GM13976 (cell line): ENCODE measurements around the gene SMAP2.

Experiments
- DNase-seq: peaks from one replicate; pipeline ENCODE4 v3.0.0; 2012; ENCODE audit warnings: low spot score
- in situ Hi-C: fragments of 300-500 bp; cut with MboI; formaldehyde crosslinking; loops from one replicate; pipeline ENCODE4 v1.12.0; 2022; ENCODE audit warnings: low sequenced_read_pairs, mixed read lengths, inconsistent platforms; ENCODE audit not compliant: unreplicated experiment
- TF ChIP-seq, protein P1 (sequence below): IDR thresholded peaks from 2 replicates; pipeline ENCODE4 v1.5.1; 2012; ENCODE audit warnings: borderline replicate concordance, mild to moderate bottlenecking; ENCODE audit not compliant: insufficient read depth; ENCODE audit errors: extremely low read depth, missing control alignments, control extremely low read depth

SMAP2 gene

DNA sequence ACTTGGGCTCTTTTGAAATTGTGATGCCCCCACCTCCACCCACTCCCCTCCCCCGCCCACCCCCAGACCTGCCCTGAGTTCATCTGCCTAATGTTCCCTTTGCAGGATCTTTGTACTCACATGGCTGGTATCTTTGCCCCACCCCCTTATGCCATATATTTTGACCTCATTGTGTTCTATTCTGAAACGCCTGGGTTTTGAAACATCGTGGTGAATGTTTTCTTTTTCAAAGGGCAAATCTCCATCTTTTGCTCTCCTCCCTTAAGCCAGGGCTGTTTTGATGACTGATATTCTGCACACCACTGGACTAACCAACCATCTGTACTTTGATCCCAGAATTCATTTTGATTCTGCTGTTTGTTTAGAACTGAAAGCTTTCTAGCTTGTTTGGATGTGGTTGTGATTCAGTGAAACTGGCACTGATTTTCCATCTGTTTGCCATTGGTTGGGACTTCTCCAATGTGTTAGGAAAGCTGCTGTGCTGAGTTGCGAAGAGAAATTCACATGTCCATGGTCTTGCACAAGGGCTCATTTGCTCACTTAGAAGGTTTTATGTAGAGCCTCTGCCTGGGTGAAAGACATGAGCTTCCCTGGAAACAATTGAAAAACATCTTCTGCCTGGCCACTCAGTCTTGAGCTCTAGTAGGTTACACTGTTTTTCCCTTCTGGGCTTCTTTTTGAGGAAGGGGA, 16.5 kb downstream of the SMAP2 start:
- TF ChIP-seq, protein P1, sequence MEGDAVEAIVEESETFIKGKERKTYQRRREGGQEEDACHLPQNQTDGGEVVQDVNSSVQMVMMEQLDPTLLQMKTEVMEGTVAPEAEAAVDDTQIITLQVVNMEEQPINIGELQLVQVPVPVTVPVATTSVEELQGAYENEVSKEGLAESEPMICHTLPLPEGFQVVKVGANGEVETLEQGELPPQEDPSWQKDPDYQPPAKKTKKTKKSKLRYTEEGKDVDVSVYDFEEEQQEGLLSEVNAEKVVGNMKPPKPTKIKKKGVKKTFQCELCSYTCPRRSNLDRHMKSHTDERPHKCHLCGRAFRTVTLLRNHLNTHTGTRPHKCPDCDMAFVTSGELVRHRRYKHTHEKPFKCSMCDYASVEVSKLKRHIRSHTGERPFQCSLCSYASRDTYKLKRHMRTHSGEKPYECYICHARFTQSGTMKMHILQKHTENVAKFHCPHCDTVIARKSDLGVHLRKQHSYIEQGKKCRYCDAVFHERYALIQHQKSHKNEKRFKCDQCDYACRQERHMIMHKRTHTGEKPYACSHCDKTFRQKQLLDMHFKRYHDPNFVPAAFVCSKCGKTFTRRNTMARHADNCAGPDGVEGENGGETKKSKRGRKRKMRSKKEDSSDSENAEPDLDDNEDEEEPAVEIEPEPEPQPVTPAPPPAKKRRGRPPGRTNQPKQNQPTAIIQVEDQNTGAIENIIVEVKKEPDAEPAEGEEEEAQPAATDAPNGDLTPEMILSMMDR: no peak
- DNase-seq: no peak
- in situ Hi-C loops: no loop called here

DNA sequence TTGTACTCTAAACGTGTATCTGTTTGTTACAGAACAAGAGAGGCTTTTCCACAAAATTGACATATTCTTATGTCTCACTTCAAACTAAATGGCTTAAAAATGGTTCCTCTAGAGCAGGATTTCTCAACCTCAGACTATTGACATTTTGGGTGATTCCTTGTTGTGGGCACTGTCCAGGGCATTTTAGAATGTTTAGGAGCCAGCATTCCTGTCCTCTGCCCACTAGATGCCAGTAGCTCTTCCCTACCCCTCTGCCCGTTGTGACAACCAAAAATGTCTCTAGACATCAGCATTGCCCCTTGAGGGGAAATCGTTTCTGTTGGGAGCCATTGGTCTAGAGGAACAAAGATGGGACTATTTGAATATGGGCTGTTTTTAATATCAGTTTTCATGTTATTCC, 17.3 kb downstream of the SMAP2 start:
- in situ Hi-C loops: no loop called here
- TF ChIP-seq, protein P1: no peak
- no peak for DNase-seq

DNA sequence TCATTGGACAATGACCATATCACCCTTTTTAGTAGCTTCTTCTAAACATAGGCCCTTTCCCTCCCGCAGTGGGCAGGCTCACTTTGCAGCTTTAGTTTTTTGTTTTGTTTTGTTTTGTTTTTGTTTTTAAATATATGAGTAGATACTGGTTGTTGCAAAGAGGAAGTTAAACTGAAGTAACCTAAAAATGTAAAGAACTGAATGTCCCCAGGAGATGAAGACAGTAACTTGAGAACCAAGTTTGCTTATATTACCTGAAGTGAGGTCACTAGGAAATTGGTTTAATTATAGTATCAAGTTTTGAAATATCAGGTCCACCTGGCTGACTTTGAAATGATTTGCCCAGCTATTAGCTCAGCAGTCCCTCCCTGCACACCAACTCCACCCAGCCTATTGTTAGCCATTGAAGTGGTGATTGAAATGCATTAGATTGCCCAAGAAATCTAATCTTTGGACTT, 18.2 kb downstream of the SMAP2 start:
- TF ChIP-seq, protein P1: no peak
- in situ Hi-C loops: no loop called here
- DNase-seq: no peak

DNA sequence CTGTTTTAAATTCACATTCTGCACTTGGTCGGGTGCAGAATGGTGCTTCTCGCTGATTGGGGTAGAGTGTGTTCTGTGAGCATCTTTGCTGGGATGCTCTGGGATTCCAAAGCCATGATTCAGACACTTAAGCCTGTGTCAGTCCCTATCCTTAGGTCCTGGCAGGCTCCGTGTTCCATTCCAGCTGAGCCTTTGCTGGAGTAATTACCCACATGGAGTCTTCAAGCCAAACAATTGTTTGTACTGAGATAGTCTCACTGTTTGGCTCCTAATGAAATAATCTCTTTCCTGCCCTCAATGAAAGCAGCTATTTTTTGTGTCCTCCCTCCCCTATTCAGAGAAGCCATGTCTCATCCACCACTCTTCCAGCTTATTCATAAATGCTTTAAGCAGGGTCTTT, 18.7 kb downstream of the SMAP2 start:
- TF ChIP-seq, protein P1: no peak
- in situ Hi-C loops: no loop called here
- DNase-seq: no peak

GRCh38 chr1:40393173-40393572, 19.6 kb downstream of the SMAP2 start:
- in situ Hi-C loops: no loop called here
- DNase-seq: no peak
- TF ChIP-seq, protein P1: no peak

DNA sequence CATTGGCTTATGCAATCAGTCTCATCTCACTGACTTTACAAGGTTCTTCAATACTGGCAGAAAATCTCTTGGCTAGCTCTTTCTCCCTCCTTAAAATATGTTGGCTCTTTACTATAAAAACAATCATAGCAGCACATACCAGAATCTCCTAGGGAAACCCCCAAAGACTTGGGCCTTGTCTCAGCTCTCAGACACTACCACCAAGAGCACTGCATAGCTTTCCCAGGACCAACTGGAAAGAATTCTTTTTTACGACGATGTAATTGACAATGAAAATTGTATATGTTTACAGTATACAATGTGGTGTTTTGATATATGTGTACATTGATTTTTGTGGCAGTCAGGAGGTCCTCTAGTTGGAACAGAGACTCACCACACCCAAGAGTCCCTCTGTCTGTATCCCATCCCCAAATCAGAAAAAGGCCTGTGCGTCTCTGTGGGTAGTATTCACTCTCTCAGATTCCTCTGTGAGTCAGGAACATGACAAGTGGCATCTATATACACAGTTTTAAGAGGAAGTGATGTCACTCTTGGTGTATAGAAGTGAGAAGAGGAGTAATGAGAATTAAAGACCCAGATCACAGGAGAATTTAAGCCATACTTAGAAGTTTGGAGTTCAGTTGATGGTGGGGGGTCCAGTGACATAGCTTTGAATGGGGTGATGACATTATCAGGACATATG, 21.1 kb downstream of the SMAP2 start:
- TF ChIP-seq, protein P1: no peak
- in situ Hi-C loops: no loop called here
- DNase-seq: peak; percentile 42
